Vagina (tissue), 2 donors: ENCODE measurements around the gene PRCC. TPM values are rescaled to one million over a fixed set of nuclear protein-coding genes. Genes with fewer than 3 reads are reported as not detected.

ENCODE experiments used
- DNase-seq, 2 donors: peaks; one replicate each; pipeline ENCODE4 v3.0.0-alpha.2; 2017; ENCODE audit errors: extremely low spot score in 2 of 2
- H3K27ac ChIP-seq: fragments of 200-600 bp; sonication (generic); one replicate; pipeline ENCODE4 v1.5.1; 2019
- H3K27me3 ChIP-seq: fragments of 200-600 bp; sonication (generic); one replicate; pipeline ENCODE4 v1.5.1; 2019
- H3K36me3 ChIP-seq, 2 donors: fragments of 200-600 bp; sonication (generic); one replicate each; pipeline ENCODE4 v1.5.1; 2017 to 2019
- H3K4me1 ChIP-seq: fragments of 200-600 bp; sonication (generic); one replicate; pipeline ENCODE4 v1.5.1; 2019
- H3K4me3 ChIP-seq, 2 donors: fragments of 200-600 bp; sonication (generic); 1 replicate in 1 of 2; 2 replicates in 1 of 2; pipeline ENCODE4 v1.5.1; 2016 to 2019
- H3K9me3 ChIP-seq: fragments of 200-600 bp; sonication (generic); one replicate; pipeline ENCODE4 v1.5.1; 2019
- CTCF ChIP-seq, 3 experiments: fragments of 450-650 bp in 2 of 3; fragments of 200-600 bp in 1 of 3; sonication (generic) in 1 of 3; IDR thresholded peaks; one replicate each; pipeline ENCODE4 v1.5.1; 2017 to 2019; ENCODE audit warnings: antibody characterized with exemption in 3 of 3, mild to moderate bottlenecking in 2 of 3, moderate library complexity in 2 of 3
- POLR2A ChIP-seq, 2 donors: fragments of 450-650 bp; IDR thresholded peaks; one replicate each; pipeline ENCODE4 v1.6.1; 2017; ENCODE audit warnings: antibody characterized with exemption in 2 of 2, mild to moderate bottlenecking in 2 of 2, moderate library complexity in 2 of 2
- POLR2AphosphoS5 ChIP-seq, 2 donors: sonication (generic); formaldehyde crosslinking; IDR thresholded peaks; one replicate each; pipeline ENCODE4 v1.9.0; 2017; ENCODE audit warnings: antibody characterized with exemption in 2 of 2, mild to moderate bottlenecking in 2 of 2, low read depth in 1 of 2; ENCODE audit not compliant: insufficient read depth in 1 of 2
- intact Hi-C: fragments of 100-400 bp; cut with DNase I; formaldehyde crosslinking; loops from one replicate; pipeline ENCODE4 v1.15.1; 2023
- total RNA-seq: library from RNA; depleted of rRNA; stranded (reverse); fragments of >200 nt; gene quantifications from one replicate; pipeline ENCODE4 v1.2.3, GENCODE V29; 2016

Gene PRCC
- total RNA-seq, 1 donor from 2014 or later = 30.4 TPM

GRCh38 chr1:156841295-156841855 lies 74.0 kb downstream of the PRCC start:
- H3K36me3 ChIP-seq = no peaks in the 10 kb centered on the region
- H3K27ac ChIP-seq = no peak overlapping the region
- no peaks in the 10 kb centered on the region for H3K27me3 ChIP-seq
- no peak overlapping the region for H3K4me3 ChIP-seq
- intact Hi-C loops = no loop called here
- no peak for DNase-seq
- peaks cover 5% of the 10 kb centered on the region for H3K4me1 ChIP-seq
- no peak for TF ChIP-seq CTCF (IDR thresholded peaks at IDR 0.05)
- TF ChIP-seq POLR2AphosphoS5 (IDR thresholded peaks at IDR 0.05; ENCODE audit: insufficient read depth in 1 of 2, low read depth in 1 of 2) = no peak
- no peak for TF ChIP-seq POLR2A (IDR thresholded peaks at IDR 0.05)
- H3K9me3 ChIP-seq = no peaks in the 10 kb centered on the region

DNA sequence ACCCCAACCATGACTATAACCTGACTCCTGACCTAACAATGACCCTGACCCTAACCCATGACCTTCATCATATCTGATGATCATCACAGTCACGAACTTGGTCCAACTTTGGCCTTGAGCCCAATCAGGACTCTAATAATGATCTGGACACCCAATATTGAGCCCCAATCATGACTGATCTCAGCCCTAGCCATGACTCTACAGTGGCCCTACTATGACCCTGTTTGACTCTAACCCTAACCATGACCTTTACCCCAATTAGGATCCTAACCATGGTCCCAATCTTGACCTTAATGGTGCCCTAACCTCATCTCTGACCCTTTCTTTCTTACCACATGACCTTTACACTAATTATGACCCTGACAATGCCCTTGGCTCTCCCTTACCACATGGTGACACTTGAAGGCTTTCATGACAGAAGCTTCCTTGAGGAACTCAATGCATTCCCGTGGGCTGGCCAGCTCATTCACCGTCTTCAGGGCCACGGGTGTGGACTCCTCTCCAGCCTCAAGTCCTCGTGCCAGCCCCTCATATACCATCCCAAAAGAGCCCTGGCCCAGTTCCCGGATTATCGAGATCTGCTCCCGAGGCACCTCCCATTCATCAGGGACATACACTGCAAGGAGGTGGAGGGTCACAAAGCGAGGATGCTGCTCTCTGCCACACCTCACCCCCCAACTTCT lies 75.4 kb downstream of the PRCC start:
- no peak overlapping the region for H3K4me3 ChIP-seq
- H3K27me3 ChIP-seq = no peaks in the 10 kb centered on the region
- TF ChIP-seq POLR2AphosphoS5 (IDR thresholded peaks at IDR 0.05; ENCODE audit: insufficient read depth in 1 of 2, low read depth in 1 of 2) (no peak), POLR2A (IDR thresholded peaks at IDR 0.05) (no peak), CTCF (IDR thresholded peaks at IDR 0.05) (no peak)
- H3K4me1 ChIP-seq = peaks cover 5% of the 10 kb centered on the region
- DNase-seq = no peak
- H3K36me3 ChIP-seq = no peaks in the 10 kb centered on the region
- H3K27ac ChIP-seq = no peak overlapping the region
- H3K9me3 ChIP-seq = no peaks in the 10 kb centered on the region
- intact Hi-C loops = no loop called here

DNA sequence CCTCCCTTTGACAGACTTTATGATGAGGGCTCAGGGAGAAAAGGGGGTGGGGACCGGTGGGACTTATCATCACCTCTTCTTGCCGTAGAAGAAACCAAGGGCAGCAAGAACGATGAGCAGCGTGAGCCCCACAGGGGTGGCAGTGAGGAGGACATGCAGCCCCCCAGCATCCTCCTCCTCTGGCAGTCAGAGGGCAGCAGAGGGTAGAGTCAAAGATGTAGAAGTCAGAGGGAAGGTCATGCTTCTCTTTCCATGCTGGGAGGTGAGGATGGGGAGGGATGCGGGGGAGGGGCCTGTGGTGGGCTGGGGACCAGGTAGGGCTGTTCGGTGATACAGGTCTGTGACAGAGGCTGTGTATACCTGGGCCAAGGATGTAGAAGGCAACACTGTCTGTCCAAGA lies 76.8 kb downstream of the PRCC start:
- Histone ChIP-seq H3K27me3 (no peaks in the 10 kb centered on the region), H3K9me3 (no peaks in the 10 kb centered on the region), H3K4me1 (peaks cover 5% of the 10 kb centered on the region), H3K36me3 (no peaks in the 10 kb centered on the region), H3K27ac (no peak overlapping the region), H3K4me3 (no peak overlapping the region)
- intact Hi-C loops = no loop called here
- DNase-seq = no peak
- no peak for TF ChIP-seq POLR2AphosphoS5 (IDR thresholded peaks at IDR 0.05; ENCODE audit: insufficient read depth in 1 of 2, low read depth in 1 of 2)
- no peak for TF ChIP-seq CTCF (IDR thresholded peaks at IDR 0.05)
- no peak for TF ChIP-seq POLR2A (IDR thresholded peaks at IDR 0.05)

DNA sequence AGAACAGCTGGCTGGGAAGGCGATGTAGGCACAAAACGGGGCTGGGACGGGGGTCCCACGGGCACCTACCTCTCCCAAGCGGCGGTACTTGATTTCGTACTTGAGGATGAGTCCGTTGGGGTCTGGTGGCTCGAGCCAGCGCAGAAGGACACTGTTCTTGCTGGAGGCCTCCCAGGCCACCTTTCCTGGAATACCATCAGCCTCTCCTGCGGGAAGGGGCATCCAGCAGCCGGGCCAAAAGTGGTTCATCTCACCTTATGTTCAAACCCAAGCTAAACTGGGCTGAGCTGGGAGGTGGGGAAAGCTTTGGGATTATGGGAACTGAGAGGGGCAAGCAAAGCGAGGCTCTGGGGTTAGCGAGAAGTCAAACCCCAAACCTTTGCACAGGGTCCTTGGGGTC lies 77.3 kb downstream of the PRCC start:
- no peak overlapping the region for H3K27ac ChIP-seq
- TF ChIP-seq POLR2A (IDR thresholded peaks at IDR 0.05) (no peak), POLR2AphosphoS5 (IDR thresholded peaks at IDR 0.05; ENCODE audit: insufficient read depth in 1 of 2, low read depth in 1 of 2) (no peak), CTCF (IDR thresholded peaks at IDR 0.05) (no peak)
- H3K36me3 ChIP-seq = no peaks in the 10 kb centered on the region
- no peaks in the 10 kb centered on the region for H3K9me3 ChIP-seq
- intact Hi-C loops = no loop called here
- no peaks in the 10 kb centered on the region for H3K27me3 ChIP-seq
- no peak for DNase-seq
- no peak overlapping the region for H3K4me3 ChIP-seq
- peaks cover 5% of the 10 kb centered on the region for H3K4me1 ChIP-seq
